Measurements from ENCODE around the gene NKTR.
"Not testable (repeated sequence)": the region's sequence is repeated elsewhere in the genome, so short reads cannot be mapped to it uniquely, and the experiment has no call there.

NKTR gene

GRCh38 chr3:42575137-42575741, 25.2 kb upstream of the NKTR start:
- Histone ChIP-seq H3K27ac (no peak overlapping the region), H3K36me3 (ENCODE audit: insufficient read depth, low read length) (peaks cover 24% of the 10 kb centered on the region), H3K4me3 (no peak overlapping the region), H3K9ac (ENCODE audit: insufficient read length) (no peak overlapping the region), H3K9me3 (ENCODE audit: low read depth, low read length) (no peaks in the 10 kb centered on the region)
- DNase-seq (ENCODE audit: low read depth, low spot score): no peak
- TF ChIP-seq EZH2 (IDR thresholded peaks at IDR 0.05) (no peak), FOXP2 (optimal IDR thresholded peaks at IDR 0.05; ENCODE audit: control extremely low read depth, extremely low read length, insufficient read depth) (no peak), POLR2AphosphoS5 (IDR thresholded peaks at IDR 0.05; ENCODE audit: borderline replicate concordance, low read depth, low read length) (no peak)

- Histone ChIP-seq H3K36me3 (ENCODE audit: insufficient read depth, low read length) (peaks cover 24% of the 10 kb centered on the region), H3K9ac (ENCODE audit: insufficient read length) (no peak overlapping the region), H3K27ac (no peak overlapping the region), H3K9me3 (ENCODE audit: low read depth, low read length) (no peaks in the 10 kb centered on the region), H3K4me3 (no peak overlapping the region)
- no peak for TF ChIP-seq FOXP2 (optimal IDR thresholded peaks at IDR 0.05; ENCODE audit: control extremely low read depth, extremely low read length, insufficient read depth)
- DNase-seq (ENCODE audit: low read depth, low spot score): no peak
Observed at GRCh38 chr3:42578054-42578453, 22.4 kb upstream of the NKTR start.

- not testable (repeated sequence) for H3K9me3 ChIP-seq (ENCODE audit: low read depth, low read length); H3K9ac ChIP-seq (ENCODE audit: insufficient read length); DNase-seq (ENCODE audit: low read depth, low spot score); H3K4me3 ChIP-seq; H3K27ac ChIP-seq
- peaks cover 17% of the 10 kb centered on the region for H3K36me3 ChIP-seq (ENCODE audit: insufficient read depth, low read length)
Observed at GRCh38 chr3:42579346-42579745, 21.1 kb upstream of the NKTR start.

GRCh38 chr3:42581400-42581708, 19.1 kb upstream of the NKTR start:
- Histone ChIP-seq H3K9ac (ENCODE audit: insufficient read length) (peak overlapping the region; percentile 74), H3K4me3 (peak overlapping the region; percentile 86), H3K36me3 (ENCODE audit: insufficient read depth, low read length) (peaks cover 5% of the 10 kb centered on the region; the same call in 1 of the 2 replicates), H3K9me3 (ENCODE audit: low read depth, low read length) (no peaks in the 10 kb centered on the region), H3K27ac (no peak overlapping the region)
- TF ChIP-seq EZH2 (IDR thresholded peaks at IDR 0.05): no peak
- TF ChIP-seq POLR2AphosphoS5 (IDR thresholded peaks at IDR 0.05; ENCODE audit: borderline replicate concordance, low read depth, low read length): no peak
- no peak for TF ChIP-seq FOXP2 (optimal IDR thresholded peaks at IDR 0.05; ENCODE audit: control extremely low read depth, extremely low read length, insufficient read depth)
- no peak for DNase-seq (ENCODE audit: low read depth, low spot score)

- H3K27ac ChIP-seq: no peak within 1 kb of the TSS
- peak within 1 kb of the TSS; percentile 86 for H3K4me3 ChIP-seq
- peak within 1 kb of the TSS; percentile 74 for H3K9ac ChIP-seq (ENCODE audit: insufficient read length)
- no peaks in the 10 kb centered on the region for H3K9me3 ChIP-seq (ENCODE audit: low read depth, low read length)
- TF ChIP-seq POLR2AphosphoS5 (IDR thresholded peaks at IDR 0.05; ENCODE audit: borderline replicate concordance, low read depth, low read length) (peak; percentile 92; the same call in 1 of the 2 replicates), EZH2 (IDR thresholded peaks at IDR 0.05) (no peak)
- DNase-seq (ENCODE audit: low read depth, low spot score): no peak
- H3K36me3 ChIP-seq (ENCODE audit: insufficient read depth, low read length): peaks cover 5% of the 10 kb centered on the region; the same call in 1 of the 2 replicates
Observed at GRCh38 chr3:42581709-42582473, 18.6 kb upstream of the NKTR start, which contains the start of gene SEC22C. Gene SEC22C, minus strand, starts transcription at chr3:42581967. Its CDS starts 12,921 bp downstream, at chr3:42569046.

- H3K27ac ChIP-seq: no peak overlapping the region
Observed at GRCh38 chr3:42582474-42583070, 17.9 kb upstream of the NKTR start.

GRCh38 chr3:42588625-42589024, 11.9 kb upstream of the NKTR start:
- DNase-seq (ENCODE audit: low read depth, low spot score): no peak
- H3K9ac ChIP-seq (ENCODE audit: insufficient read length): no peak overlapping the region
- no peak overlapping the region for H3K27ac ChIP-seq
- TF ChIP-seq POLR2AphosphoS5 (IDR thresholded peaks at IDR 0.05; ENCODE audit: borderline replicate concordance, low read depth, low read length) (no peak), FOXP2 (optimal IDR thresholded peaks at IDR 0.05; ENCODE audit: control extremely low read depth, extremely low read length, insufficient read depth) (no peak), EZH2 (IDR thresholded peaks at IDR 0.05) (no peak)
- no peak overlapping the region for H3K4me3 ChIP-seq
- H3K36me3 ChIP-seq (ENCODE audit: insufficient read depth, low read length): peaks cover 2% of the 10 kb centered on the region; the same call in 1 of the 2 replicates
- no peaks in the 10 kb centered on the region for H3K9me3 ChIP-seq (ENCODE audit: low read depth, low read length)

More at GRCh38 chr3:42582474-42583070, 17.9 kb upstream of the NKTR start:
- Histone ChIP-seq H3K9me3 (ENCODE audit: low read depth, low read length) (no peaks in the 10 kb centered on the region), H3K4me3 (peak overlapping the region; percentile 86), H3K9ac (ENCODE audit: insufficient read length) (peak overlapping the region; percentile 72), H3K36me3 (ENCODE audit: insufficient read depth, low read length) (peaks cover 5% of the 10 kb centered on the region; the same call in 1 of the 2 replicates)
- DNase-seq (ENCODE audit: low read depth, low spot score): no peak
- TF ChIP-seq EZH2 (IDR thresholded peaks at IDR 0.05): no peak
- no peak for TF ChIP-seq POLR2AphosphoS5 (IDR thresholded peaks at IDR 0.05; ENCODE audit: borderline replicate concordance, low read depth, low read length)
- TF ChIP-seq FOXP2 (optimal IDR thresholded peaks at IDR 0.05; ENCODE audit: control extremely low read depth, extremely low read length, insufficient read depth): no peak

- Histone ChIP-seq H3K9me3 (ENCODE audit: low read depth, low read length) (no peaks in the 10 kb centered on the region), H3K9ac (ENCODE audit: insufficient read length) (no peak overlapping the region), H3K27ac (no peak overlapping the region), H3K4me3 (peak overlapping the region; percentile 74), H3K36me3 (ENCODE audit: insufficient read depth, low read length) (peaks cover 9% of the 10 kb centered on the region; the same call in 1 of the 2 replicates)
- DNase-seq (ENCODE audit: low read depth, low spot score): no peak
- no peak for TF ChIP-seq FOXP2 (optimal IDR thresholded peaks at IDR 0.05; ENCODE audit: control extremely low read depth, extremely low read length, insufficient read depth)
- no peak for TF ChIP-seq POLR2AphosphoS5 (IDR thresholded peaks at IDR 0.05; ENCODE audit: borderline replicate concordance, low read depth, low read length)
- TF ChIP-seq EZH2 (IDR thresholded peaks at IDR 0.05): no peak
Observed at GRCh38 chr3:42589382-42590109, 10.9 kb upstream of the NKTR start.
